ENCODE results near the gene CRLF3.
"Not testable (repeated sequence)": the region's sequence is repeated elsewhere in the genome, so short reads cannot be mapped to it uniquely, and the experiment has no call there.

Gene CRLF3

GRCh38 chr17:30734153-30734552 lies 90.3 kb downstream of the CRLF3 start:
- DNase-seq = not testable (repeated sequence)

All from activated CD4-positive, alpha-beta T cell treated with anti-CD3 and anti-CD28 coated beads for 48 hours (primary cell).